ENCODE results near the gene TDRD3. TPM values are rescaled to one million over a fixed set of nuclear protein-coding genes. Genes with fewer than 3 reads are reported as not detected.
"Not testable (repeated sequence)": the region's sequence is repeated elsewhere in the genome, so short reads cannot be mapped to it uniquely, and the experiment has no call there.

Gene TDRD3
- total RNA-seq, 1 donor from 2014 or later: 38.4 TPM

GRCh38 chr13:60395971-60396782 lies 843 bp upstream of the TDRD3 start:
- intact Hi-C loops (cut with DNase I): no loop called here
- ATAC-seq (ENCODE audit: poor library complexity) (peak; percentile 95), DNase-seq (peak; percentile 95)

GRCh38 chr13:60397704-60398378 lies 821 bp downstream of the TDRD3 start:
- DNase-seq: peak; percentile 83
- peak; percentile 14 for ATAC-seq (ENCODE audit: poor library complexity)
- intact Hi-C loops (cut with DNase I): no loop called here

- intact Hi-C loops (cut with DNase I): no loop called here
- DNase-seq: no peak
- no peak for ATAC-seq (ENCODE audit: poor library complexity)
These were observed 1.4 kb downstream of the TDRD3 start for GRCh38 chr13:60398379-60398891.

- ATAC-seq (ENCODE audit: poor library complexity): no peak
- DNase-seq: no peak
- intact Hi-C loops (cut with DNase I): no loop called here
These were observed 2.0 kb downstream of the TDRD3 start for GRCh38 chr13:60398907-60399589.

GRCh38 chr13:60402022-60402421 lies 5.0 kb downstream of the TDRD3 start:
- no peak for ATAC-seq (ENCODE audit: poor library complexity)
- intact Hi-C loops (cut with DNase I): no loop called here
- no peak for DNase-seq

- no peak for DNase-seq
- no peak for ATAC-seq (ENCODE audit: poor library complexity)
- intact Hi-C loops (cut with DNase I): no loop called here
These were observed 10.1 kb downstream of the TDRD3 start for GRCh38 chr13:60407095-60407494.

- DNase-seq; ATAC-seq (ENCODE audit: poor library complexity); intact Hi-C loops (cut with DNase I): not testable (repeated sequence)
These were observed 10.8 kb downstream of the TDRD3 start for GRCh38 chr13:60407852-60408251.

- DNase-seq; ATAC-seq (ENCODE audit: poor library complexity); intact Hi-C loops (cut with DNase I): not testable (repeated sequence)
These were observed 12.7 kb downstream of the TDRD3 start for GRCh38 chr13:60409574-60410292.

- intact Hi-C loops (cut with DNase I): no loop called here
- DNase-seq: no peak
- no peak for ATAC-seq (ENCODE audit: poor library complexity)
These were observed 13.3 kb downstream of the TDRD3 start for GRCh38 chr13:60410299-60410698.

- no peak for ATAC-seq (ENCODE audit: poor library complexity)
These were observed 14.4 kb downstream of the TDRD3 start for GRCh38 chr13:60411464-60411863.

GRCh38 chr13:60411983-60412382 lies 15.0 kb downstream of the TDRD3 start:
- intact Hi-C loops (cut with DNase I): no loop called here
- ATAC-seq (ENCODE audit: poor library complexity): no peak
- no peak for DNase-seq

More at GRCh38 chr13:60411464-60411863, 14.4 kb downstream of the TDRD3 start:
- no peak for DNase-seq
- intact Hi-C loops (cut with DNase I): no loop called here

GRCh38 chr13:60412909-60413616 lies 16.0 kb downstream of the TDRD3 start:
- intact Hi-C loops (cut with DNase I): no loop called here

GRCh38 chr13:60414177-60414576 lies 17.2 kb downstream of the TDRD3 start:
- no peak for DNase-seq
- peak; percentile 37 for ATAC-seq (ENCODE audit: poor library complexity)
- intact Hi-C loops (cut with DNase I): no loop called here

More at GRCh38 chr13:60412909-60413616, 16.0 kb downstream of the TDRD3 start:
- ATAC-seq (ENCODE audit: poor library complexity): no peak
- no peak for DNase-seq

GRCh38 chr13:60417734-60418133 lies 20.7 kb downstream of the TDRD3 start:
- no peak for ATAC-seq (ENCODE audit: poor library complexity)
- intact Hi-C loops (cut with DNase I): no loop called here
- no peak for DNase-seq

- intact Hi-C loops (cut with DNase I): no loop called here
- DNase-seq (no peak), ATAC-seq (ENCODE audit: poor library complexity) (no peak)
These were observed 21.9 kb downstream of the TDRD3 start for GRCh38 chr13:60418954-60419353.

- intact Hi-C loops (cut with DNase I): loop anchor here (10.0 kb wide), 1 partner anchor 261 kb away; the partner anchor contains the start of gene DIAPH3
- no peak for DNase-seq
- no peak for ATAC-seq (ENCODE audit: poor library complexity)
These were observed 28.3 kb downstream of the TDRD3 start for GRCh38 chr13:60425332-60425731.

GRCh38 chr13:60426075-60426474 lies 29.1 kb downstream of the TDRD3 start:
- ATAC-seq (ENCODE audit: poor library complexity) (no peak), DNase-seq (no peak)
- intact Hi-C loops (cut with DNase I): loop anchor here (10.0 kb wide), 1 partner anchor 261 kb away; the partner anchor contains the start of gene DIAPH3

- intact Hi-C loops (cut with DNase I): loop anchor here (10.0 kb wide), 1 partner anchor 262 kb away; the partner anchor contains the start of gene DIAPH3
- DNase-seq: no peak
- no peak for ATAC-seq (ENCODE audit: poor library complexity)
These were observed 30.3 kb downstream of the TDRD3 start for GRCh38 chr13:60427285-60427684.
